Measurements from ENCODE around the gene PPAN. TPM values are rescaled to one million over a fixed set of nuclear protein-coding genes. Genes with fewer than 3 reads are reported as not detected.

Gene PPAN
- total RNA-seq, 1 experiment from 2014 or later, result 25.0 TPM

- DNase-seq (ENCODE audit: low read depth), result no peak
Observed at GRCh38 chr19:10139952-10140351, 33.8 kb downstream of the PPAN start.

- no peak for DNase-seq (ENCODE audit: low read depth)
Observed at GRCh38 chr19:10141479-10141878, 35.3 kb downstream of the PPAN start.

- DNase-seq (ENCODE audit: low read depth), result no peak
Observed at GRCh38 chr19:10141973-10142372, 35.8 kb downstream of the PPAN start.

- DNase-seq (ENCODE audit: low read depth), result no peak
Observed at GRCh38 chr19:10142701-10143375, 36.7 kb downstream of the PPAN start.

- no peak for DNase-seq (ENCODE audit: low read depth)
Observed at GRCh38 chr19:10143681-10144080, 37.5 kb downstream of the PPAN start.

GRCh38 chr19:10144361-10144760, 38.2 kb downstream of the PPAN start:
- no peak for DNase-seq (ENCODE audit: low read depth)

- DNase-seq (ENCODE audit: low read depth), result peak; percentile 25
Observed at GRCh38 chr19:10145031-10145430, 38.9 kb downstream of the PPAN start.

- DNase-seq (ENCODE audit: low read depth), result no peak
Observed at GRCh38 chr19:10146142-10146541, 40.0 kb downstream of the PPAN start.

- no peak for DNase-seq (ENCODE audit: low read depth)
Observed at GRCh38 chr19:10149427-10149826, 43.3 kb downstream of the PPAN start.

GRCh38 chr19:10151521-10151920, 45.4 kb downstream of the PPAN start:
- no peak for DNase-seq (ENCODE audit: low read depth)

GRCh38 chr19:10152100-10152499, 45.9 kb downstream of the PPAN start:
- DNase-seq (ENCODE audit: low read depth), result peak; percentile 50

GRCh38 chr19:10155839-10156238, 49.7 kb downstream of the PPAN start:
- DNase-seq (ENCODE audit: low read depth), result peak; percentile 22

GRCh38 chr19:10158071-10158470, 51.9 kb downstream of the PPAN start:
- no peak for DNase-seq (ENCODE audit: low read depth)

- DNase-seq (ENCODE audit: low read depth), result no peak
Observed at GRCh38 chr19:10158485-10158884, 52.3 kb downstream of the PPAN start.

GRCh38 chr19:10159610-10160009, 53.4 kb downstream of the PPAN start:
- no peak for DNase-seq (ENCODE audit: low read depth)

Other genes starting within 250 kb of the PPAN start
- 0.39 TPM in 1 of 2 replicates, not detected in the other for gene OLFM2, start 169.8 kb upstream of the PPAN start, total RNA-seq (2014; rRNA removed; shearing (Covaris generic))
- gene COL5A3, start 95.9 kb upstream of the PPAN start, total RNA-seq (2014; rRNA removed; shearing (Covaris generic)), result not detected in 2 replicates
- gene RDH8, start 92.9 kb upstream of the PPAN start, total RNA-seq (2014; rRNA removed; shearing (Covaris generic)), result not detected in 2 replicates
- 80.9 and 98.9 TPM in 2 replicates for gene SHFL, start 20.0 kb upstream of the PPAN start, total RNA-seq (2014; rRNA removed; shearing (Covaris generic))
- 0.25 TPM in 1 of 2 replicates, not detected in the other for gene ANGPTL6, start 3.7 kb upstream of the PPAN start, total RNA-seq (2014; rRNA removed; shearing (Covaris generic))
- 0.96 and 6.5 TPM in 2 replicates for gene P2RY11, start 5.3 kb downstream of the PPAN start, total RNA-seq (2014; rRNA removed; shearing (Covaris generic))
- gene EIF3G, start 13.5 kb downstream of the PPAN start, total RNA-seq (2014; rRNA removed; shearing (Covaris generic)), result 261 and 266 TPM in 2 replicates
- gene DNMT1, start 88.6 kb downstream of the PPAN start, total RNA-seq (2014; rRNA removed; shearing (Covaris generic)), result 199 and 263 TPM in 2 replicates
- gene S1PR2, start 125.0 kb downstream of the PPAN start, total RNA-seq (2014; rRNA removed; shearing (Covaris generic)), result 7.1 and 8.3 TPM in 2 replicates
- 53.8 and 96.4 TPM in 2 replicates for gene MRPL4, start 145.9 kb downstream of the PPAN start, total RNA-seq (2014; rRNA removed; shearing (Covaris generic))
- 68.8 and 88.4 TPM in 2 replicates for gene ICAM1, start 164.8 kb downstream of the PPAN start, total RNA-seq (2014; rRNA removed; shearing (Covaris generic))
- not detected in 2 replicates for gene ICAM4, start 180.6 kb downstream of the PPAN start, total RNA-seq (2014; rRNA removed; shearing (Covaris generic))
- gene ICAM5, start 183.6 kb downstream of the PPAN start, total RNA-seq (2014; rRNA removed; shearing (Covaris generic)), result 4.4 and 6.1 TPM in 2 replicates
- 0.94 TPM in 1 of 2 replicates, not detected in the other for gene ZGLP1, start 203.5 kb downstream of the PPAN start, total RNA-seq (2014; rRNA removed; shearing (Covaris generic))
- 26.7 and 37.9 TPM in 2 replicates for gene FDX2, start 209.7 kb downstream of the PPAN start, total RNA-seq (2014; rRNA removed; shearing (Covaris generic))
- 14.3 and 33.5 TPM in 2 replicates for gene RAVER1, start 227.2 kb downstream of the PPAN start, total RNA-seq (2014; rRNA removed; shearing (Covaris generic))
- gene ICAM3, start 233.3 kb downstream of the PPAN start, total RNA-seq (2014; rRNA removed; shearing (Covaris generic)), result not detected in 2 replicates